GM12873 (cell line): Measurements from ENCODE around the gene EIF4G3.
A peak's percentile ranks its signal among the peaks of the same experiment; 100 is the strongest.

ENCODE experiments used
- TF ChIP-seq, protein P1 (sequence below): IDR thresholded peaks from 2 replicates; pipeline ENCODE4 v1.5.1; 2012; ENCODE audit warnings: low read depth, mild to moderate bottlenecking, moderate library complexity, low read length, control low read depth; ENCODE audit not compliant: insufficient read depth; ENCODE audit errors: missing control alignments

Gene EIF4G3

DNA sequence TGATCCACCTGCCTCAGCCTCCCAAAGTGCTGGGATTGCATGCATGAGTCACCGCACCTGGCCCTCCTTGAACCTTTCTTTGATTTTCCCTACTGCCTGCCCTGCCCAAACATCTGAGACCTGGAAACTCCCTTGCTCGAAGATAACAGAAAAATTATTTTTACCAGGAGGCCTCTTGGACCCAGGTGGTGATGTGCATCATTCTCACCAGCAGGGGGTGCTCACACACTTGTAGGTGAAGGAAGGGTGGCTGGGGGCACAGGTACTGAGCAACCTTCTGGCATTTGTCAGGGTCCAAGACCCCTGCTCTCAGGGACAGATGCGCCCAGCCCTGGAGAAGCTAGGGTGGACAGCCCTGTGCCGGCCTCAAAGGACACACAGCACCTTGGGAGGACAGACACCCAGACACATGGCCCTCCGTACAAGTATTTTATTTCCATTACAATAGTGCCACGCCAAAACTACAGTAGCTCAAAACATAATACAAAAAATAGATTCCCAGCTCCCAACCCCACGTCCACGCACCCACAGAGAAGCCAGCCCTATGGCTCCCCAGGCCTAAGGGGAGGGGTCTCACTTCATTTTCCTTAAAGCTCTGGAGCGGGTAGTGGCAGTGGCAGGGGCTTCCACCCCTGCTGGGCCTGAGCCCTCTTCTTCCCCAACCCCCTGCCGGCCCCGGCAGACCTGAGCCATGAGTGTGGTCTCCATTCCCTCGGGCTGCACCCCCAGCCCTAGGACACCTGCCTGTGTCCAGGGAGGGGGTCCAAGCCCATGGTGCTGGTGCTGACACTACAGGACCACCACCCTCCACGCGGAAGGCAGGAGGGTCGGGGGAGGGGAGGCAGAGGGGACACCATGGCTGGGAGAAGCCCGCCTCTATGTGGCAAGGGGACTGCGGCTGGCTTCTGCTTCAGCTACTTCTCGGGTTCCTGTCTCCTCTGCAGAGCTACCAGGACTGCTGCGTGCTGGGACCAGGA lies 40.4 kb upstream of the EIF4G3 start:
- TF ChIP-seq, protein P1, sequence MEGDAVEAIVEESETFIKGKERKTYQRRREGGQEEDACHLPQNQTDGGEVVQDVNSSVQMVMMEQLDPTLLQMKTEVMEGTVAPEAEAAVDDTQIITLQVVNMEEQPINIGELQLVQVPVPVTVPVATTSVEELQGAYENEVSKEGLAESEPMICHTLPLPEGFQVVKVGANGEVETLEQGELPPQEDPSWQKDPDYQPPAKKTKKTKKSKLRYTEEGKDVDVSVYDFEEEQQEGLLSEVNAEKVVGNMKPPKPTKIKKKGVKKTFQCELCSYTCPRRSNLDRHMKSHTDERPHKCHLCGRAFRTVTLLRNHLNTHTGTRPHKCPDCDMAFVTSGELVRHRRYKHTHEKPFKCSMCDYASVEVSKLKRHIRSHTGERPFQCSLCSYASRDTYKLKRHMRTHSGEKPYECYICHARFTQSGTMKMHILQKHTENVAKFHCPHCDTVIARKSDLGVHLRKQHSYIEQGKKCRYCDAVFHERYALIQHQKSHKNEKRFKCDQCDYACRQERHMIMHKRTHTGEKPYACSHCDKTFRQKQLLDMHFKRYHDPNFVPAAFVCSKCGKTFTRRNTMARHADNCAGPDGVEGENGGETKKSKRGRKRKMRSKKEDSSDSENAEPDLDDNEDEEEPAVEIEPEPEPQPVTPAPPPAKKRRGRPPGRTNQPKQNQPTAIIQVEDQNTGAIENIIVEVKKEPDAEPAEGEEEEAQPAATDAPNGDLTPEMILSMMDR = peak; percentile 78

DNA sequence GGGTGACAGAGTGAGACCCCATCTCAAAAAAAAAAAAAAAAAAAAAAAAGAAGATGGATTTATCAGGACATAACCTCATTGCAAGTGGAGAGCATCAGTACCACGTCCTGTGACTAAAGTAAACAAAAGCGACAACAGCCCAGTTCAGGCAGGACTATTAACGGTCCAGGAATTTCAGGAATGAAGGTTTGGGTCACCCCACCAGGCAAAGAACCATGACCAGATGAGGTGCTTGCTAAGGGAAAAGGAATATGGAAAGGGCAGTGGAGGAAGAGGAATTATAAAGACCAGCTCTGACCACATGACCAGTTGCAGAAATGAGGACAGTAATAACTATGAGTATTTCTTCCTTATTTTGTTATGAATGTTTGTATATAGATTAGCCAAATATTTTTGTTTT lies 35.4 kb upstream of the EIF4G3 start:
- TF ChIP-seq, protein P1 = no peak

DNA sequence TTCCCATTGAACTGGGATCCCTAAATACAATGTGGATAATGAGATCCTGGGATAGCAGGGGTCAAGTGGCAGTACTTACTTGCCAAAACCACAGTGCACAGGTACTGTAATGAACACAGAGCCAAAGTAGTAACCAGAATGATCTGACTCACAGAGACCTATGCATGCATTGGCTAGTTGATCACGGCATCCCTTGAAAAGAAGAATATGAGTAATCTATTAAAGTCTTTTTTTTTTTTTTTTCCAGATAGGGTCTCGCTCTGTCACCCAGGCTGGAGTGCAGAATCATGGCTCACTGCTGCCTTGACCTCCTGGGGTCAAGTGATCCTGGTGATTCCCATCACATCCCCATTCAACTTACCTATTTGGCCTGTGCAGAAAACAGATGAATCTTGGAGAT lies 29.4 kb upstream of the EIF4G3 start:
- TF ChIP-seq, protein P1 = no peak

DNA sequence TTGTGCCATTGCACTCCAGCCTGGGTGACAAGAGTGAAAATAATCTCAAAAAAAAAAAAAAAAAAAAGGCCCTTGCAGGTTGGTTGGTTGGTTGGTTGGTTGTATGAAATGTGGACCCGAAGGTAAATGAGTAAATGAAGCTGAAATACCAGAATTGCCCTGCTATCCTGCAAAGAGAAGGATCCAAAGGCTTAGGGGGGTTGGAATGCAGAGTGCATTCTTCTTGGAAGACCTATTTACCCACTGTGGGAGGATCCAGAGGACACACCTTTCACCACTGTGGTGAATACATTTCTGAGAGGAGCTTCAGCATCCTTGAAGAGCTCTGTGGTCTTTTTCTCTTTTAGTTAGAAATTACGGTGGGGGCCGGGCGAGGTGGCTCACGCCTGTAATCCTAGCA lies 28.7 kb upstream of the EIF4G3 start:
- TF ChIP-seq, protein P1 = no peak

DNA sequence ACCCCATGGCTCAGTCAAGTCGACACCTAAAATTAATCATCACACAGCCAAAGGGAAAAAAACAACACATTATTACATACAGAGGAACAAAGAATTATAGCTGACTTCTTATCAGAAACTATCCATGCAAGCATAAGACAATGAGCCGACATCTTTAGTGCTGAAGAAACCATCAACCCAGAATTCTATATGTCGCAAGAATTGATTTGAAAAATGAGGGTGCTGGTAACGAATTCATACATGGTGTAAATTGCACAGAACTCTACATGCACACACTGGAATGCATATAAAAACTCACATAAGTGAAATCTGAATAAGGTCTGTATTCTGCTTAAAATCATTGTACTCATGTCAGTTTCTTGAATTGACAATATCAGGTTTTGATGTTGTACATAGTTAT lies 25.0 kb upstream of the EIF4G3 start:
- TF ChIP-seq, protein P1 = no peak

DNA sequence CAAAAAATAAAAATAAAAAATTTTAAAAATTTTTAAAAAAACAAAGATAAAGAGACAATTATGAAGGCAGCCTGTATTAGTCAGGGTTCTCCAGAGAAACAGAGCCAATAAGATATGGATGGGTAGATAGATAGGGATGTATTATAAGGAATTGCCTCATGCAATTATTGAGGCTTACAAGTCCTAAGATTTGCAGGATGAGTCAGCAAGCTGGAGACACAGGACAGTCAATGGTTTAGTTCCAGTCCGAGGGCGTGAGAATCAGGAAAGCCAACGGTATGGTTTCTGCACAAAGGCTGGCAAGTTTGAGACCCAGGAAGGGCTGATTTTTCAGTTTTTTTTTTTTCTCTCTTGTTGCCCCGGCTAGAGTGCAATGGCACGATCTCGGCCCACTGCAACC lies 24.1 kb upstream of the EIF4G3 start:
- TF ChIP-seq, protein P1 = no peak

DNA sequence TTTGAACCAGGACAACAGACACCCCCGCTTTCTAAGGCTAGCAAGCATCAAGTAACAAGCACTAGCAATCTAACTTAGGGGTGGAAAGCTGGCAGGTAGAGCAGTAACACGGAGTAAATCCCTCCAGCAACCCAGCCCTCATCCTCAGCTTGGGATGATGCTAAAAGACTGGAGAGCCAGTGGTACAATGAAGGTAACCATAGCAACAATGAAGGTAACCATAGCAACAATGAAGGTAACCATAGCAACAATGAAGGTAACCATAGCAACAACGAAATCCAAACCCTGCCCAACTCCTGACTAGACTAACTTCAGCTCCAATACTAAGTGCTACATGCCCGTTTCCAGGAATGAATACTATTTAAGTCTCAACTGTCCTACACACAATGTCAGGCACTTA lies 22.2 kb upstream of the EIF4G3 start:
- TF ChIP-seq, protein P1 = no peak
